HEK293T (cell line): Measurements from ENCODE around the gene KCNMA1.

Source experiments
- BHLHE40 ChIP-seq: fragments of 450-650 bp; IDR thresholded peaks from 2 replicates; pipeline ENCODE4 v1.6.1; 2016; ENCODE audit warnings: mild to moderate bottlenecking, moderate library complexity, borderline replicate concordance
- FOXA1 ChIP-seq: fragments of 450-650 bp; IDR thresholded peaks from 2 replicates; pipeline ENCODE4 v1.6.1; 2016; ENCODE audit warnings: mild to moderate bottlenecking
- FOXK2 ChIP-seq: fragments of 450-650 bp; IDR thresholded peaks from 2 replicates; pipeline ENCODE4 v1.6.1; 2016; ENCODE audit warnings: mild to moderate bottlenecking
- FOXM1 ChIP-seq: fragments of 450-650 bp; IDR thresholded peaks from 2 replicates; pipeline ENCODE4 v1.6.1; 2017; ENCODE audit warnings: mild to moderate bottlenecking, borderline replicate concordance
- HDGF ChIP-seq: fragments of 450-650 bp; IDR thresholded peaks from 2 replicates; pipeline ENCODE4 v1.6.1; 2017; ENCODE audit warnings: antibody characterized with exemption, borderline replicate concordance
- NFRKB ChIP-seq: fragments of 450-650 bp; IDR thresholded peaks from 2 replicates; pipeline ENCODE4 v1.6.1; 2016; ENCODE audit warnings: mild to moderate bottlenecking, moderate library complexity
- SUZ12 ChIP-seq: fragments of 450-650 bp; IDR thresholded peaks from 2 replicates; pipeline ENCODE4 v1.6.1; 2016; ENCODE audit warnings: mild to moderate bottlenecking
- TARDBP ChIP-seq: fragments of 450-650 bp; IDR thresholded peaks from 2 replicates; pipeline ENCODE4 v1.6.1; 2016
- TF ChIP-seq, protein P1 (sequence below): fragments of 450-650 bp; IDR thresholded peaks from 2 replicates; pipeline ENCODE4 v1.6.1; 2016

- no peak for TF ChIP-seq BHLHE40
- TF ChIP-seq NFRKB = no peak
- no peak for TF ChIP-seq TARDBP
- TF ChIP-seq FOXA1 = no peak
- TF ChIP-seq, protein P1, sequence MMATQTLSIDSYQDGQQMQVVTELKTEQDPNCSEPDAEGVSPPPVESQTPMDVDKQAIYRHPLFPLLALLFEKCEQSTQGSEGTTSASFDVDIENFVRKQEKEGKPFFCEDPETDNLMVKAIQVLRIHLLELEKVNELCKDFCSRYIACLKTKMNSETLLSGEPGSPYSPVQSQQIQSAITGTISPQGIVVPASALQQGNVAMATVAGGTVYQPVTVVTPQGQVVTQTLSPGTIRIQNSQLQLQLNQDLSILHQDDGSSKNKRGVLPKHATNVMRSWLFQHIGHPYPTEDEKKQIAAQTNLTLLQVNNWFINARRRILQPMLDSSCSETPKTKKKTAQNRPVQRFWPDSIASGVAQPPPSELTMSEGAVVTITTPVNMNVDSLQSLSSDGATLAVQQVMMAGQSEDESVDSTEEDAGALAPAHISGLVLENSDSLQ = no peak
- no peak for TF ChIP-seq FOXM1
- no peak for TF ChIP-seq SUZ12
- no peak for TF ChIP-seq FOXK2
- TF ChIP-seq HDGF = no peak
These were observed 668.2 kb downstream of the KCNMA1 start for GRCh38 chr10:76969366-76969948.
